ENCODE data around the gene ZNF121. TPM values are rescaled to one million over a fixed set of nuclear protein-coding genes. Genes with fewer than 3 reads are reported as not detected.
A peak's percentile ranks its signal among the peaks of the same experiment; 100 is the strongest.

ZNF121 gene
- total and polyA plus RNA-seq, 4 donors = 1.7 to 23.5 (median 11.7) TPM

- H3K36me3 ChIP-seq (ENCODE audit: control insufficient read depth in 4 of 4, insufficient read depth in 3 of 4, low read depth in 1 of 4, low read length in 3 of 4) = peaks cover 11 to 26% (median 18%) of the 10 kb centered on the region in 4 donors
- TF ChIP-seq TAF1 (conservative IDR thresholded peaks at IDR 0.05) (no peak), FOXA2 (IDR thresholded peaks at IDR 0.05) (no peak), EGR1 (IDR thresholded peaks at IDR 0.05; ENCODE audit: low read depth in 2 of 2) (no peak), FOXA1 (IDR thresholded peaks at IDR 0.05) (no peak), RXRA (IDR thresholded peaks at IDR 0.05) (peak in 1 of 2 donors; percentile 18), HNF4G (IDR thresholded peaks at IDR 0.05) (no peak), GABPA (IDR thresholded peaks at IDR 0.05 in 1 of 2, conservative IDR thresholded peaks at IDR 0.05 in 1 of 2) (peak in 1 of 2 donors; percentile 56), JUND (IDR thresholded peaks at IDR 0.05) (peak in 1 of 2 donors; percentile 14), HNF4A (conservative IDR thresholded peaks at IDR 0.05) (no peak), YY1 (IDR thresholded peaks at IDR 0.05) (peak; percentile 46)
- TF ChIP-seq, protein P1, sequence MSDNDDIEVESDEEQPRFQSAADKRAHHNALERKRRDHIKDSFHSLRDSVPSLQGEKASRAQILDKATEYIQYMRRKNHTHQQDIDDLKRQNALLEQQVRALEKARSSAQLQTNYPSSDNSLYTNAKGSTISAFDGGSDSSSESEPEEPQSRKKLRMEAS (IDR thresholded peaks at IDR 0.05) = peak; percentile 28
- TF ChIP-seq, protein P2, sequence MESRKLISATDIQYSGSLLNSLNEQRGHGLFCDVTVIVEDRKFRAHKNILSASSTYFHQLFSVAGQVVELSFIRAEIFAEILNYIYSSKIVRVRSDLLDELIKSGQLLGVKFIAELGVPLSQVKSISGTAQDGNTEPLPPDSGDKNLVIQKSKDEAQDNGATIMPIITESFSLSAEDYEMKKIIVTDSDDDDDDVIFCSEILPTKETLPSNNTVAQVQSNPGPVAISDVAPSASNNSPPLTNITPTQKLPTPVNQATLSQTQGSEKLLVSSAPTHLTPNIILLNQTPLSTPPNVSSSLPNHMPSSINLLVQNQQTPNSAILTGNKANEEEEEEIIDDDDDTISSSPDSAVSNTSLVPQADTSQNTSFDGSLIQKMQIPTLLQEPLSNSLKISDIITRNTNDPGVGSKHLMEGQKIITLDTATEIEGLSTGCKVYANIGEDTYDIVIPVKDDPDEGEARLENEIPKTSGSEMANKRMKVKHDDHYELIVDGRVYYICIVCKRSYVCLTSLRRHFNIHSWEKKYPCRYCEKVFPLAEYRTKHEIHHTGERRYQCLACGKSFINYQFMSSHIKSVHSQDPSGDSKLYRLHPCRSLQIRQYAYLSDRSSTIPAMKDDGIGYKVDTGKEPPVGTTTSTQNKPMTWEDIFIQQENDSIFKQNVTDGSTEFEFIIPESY (IDR thresholded peaks at IDR 0.05) = no peak
- peak within 1 kb of the TSS; percentile 52 to 89 (median 84) for H3K4me3 ChIP-seq (ENCODE audit: low read depth in 1 of 3, low read length in 3 of 3)
- WGBS = 3% methylated on average over 49 of the region's 49 CpGs
- H3K27me3 ChIP-seq (ENCODE audit: control insufficient read depth in 4 of 4, insufficient read depth in 4 of 4, low read length in 3 of 4) = no peaks in the 10 kb centered on the region
- peak within 1 kb of the TSS; percentile 59 to 89 for H3K9ac ChIP-seq (ENCODE audit: low read depth in 1 of 2, low read length in 2 of 2)
- H3K27ac ChIP-seq (ENCODE audit: low read depth in 1 of 2, low read length in 2 of 2) = peak within 1 kb of the TSS; percentile 91 to 93
- peaks cover 16 to 28% (median 23%) of the 10 kb centered on the region in 4 donors for H3K9me3 ChIP-seq (ENCODE audit: control insufficient read depth in 4 of 4, low read length in 3 of 4)
- peak; percentile 84 for DNase-seq (ENCODE audit: low spot score)
- peaks cover 0 to 3% (median 0%) of the 10 kb centered on the region in 4 donors for H3K4me1 ChIP-seq (ENCODE audit: control insufficient read depth in 4 of 4, insufficient read depth in 4 of 4, low read length in 3 of 4)
Observed at GRCh38 chr19:9538183-9539058, 45.9 kb downstream of the ZNF121 start, which contains the start of gene ZNF426. Gene ZNF426, minus strand, starts transcription at chr19:9538645. Its CDS starts 2,413 bp downstream, at chr19:9536232.

GRCh38 chr19:9535934-9536333 is 48.4 kb downstream of the ZNF121 start:
- no peaks in the 10 kb centered on the region for H3K27me3 ChIP-seq (ENCODE audit: control insufficient read depth in 4 of 4, insufficient read depth in 4 of 4, low read length in 3 of 4)
- peaks cover 0 to 3% (median 0%) of the 10 kb centered on the region in 4 donors for H3K4me1 ChIP-seq (ENCODE audit: control insufficient read depth in 4 of 4, insufficient read depth in 4 of 4, low read length in 3 of 4)
- TF ChIP-seq EGR1 (IDR thresholded peaks at IDR 0.05; ENCODE audit: low read depth in 2 of 2) = no peak
- TF ChIP-seq RAD21 (IDR thresholded peaks at IDR 0.05) = no peak
- TF ChIP-seq, protein P3, sequence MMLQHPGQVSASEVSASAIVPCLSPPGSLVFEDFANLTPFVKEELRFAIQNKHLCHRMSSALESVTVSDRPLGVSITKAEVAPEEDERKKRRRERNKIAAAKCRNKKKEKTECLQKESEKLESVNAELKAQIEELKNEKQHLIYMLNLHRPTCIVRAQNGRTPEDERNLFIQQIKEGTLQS (IDR thresholded peaks at IDR 0.05) = no peak
- no peak for TF ChIP-seq FOXA1 (IDR thresholded peaks at IDR 0.05)
- no peak for TF ChIP-seq YY1 (IDR thresholded peaks at IDR 0.05)
- TF ChIP-seq JUND (IDR thresholded peaks at IDR 0.05) = no peak
- TF ChIP-seq, protein P4, sequence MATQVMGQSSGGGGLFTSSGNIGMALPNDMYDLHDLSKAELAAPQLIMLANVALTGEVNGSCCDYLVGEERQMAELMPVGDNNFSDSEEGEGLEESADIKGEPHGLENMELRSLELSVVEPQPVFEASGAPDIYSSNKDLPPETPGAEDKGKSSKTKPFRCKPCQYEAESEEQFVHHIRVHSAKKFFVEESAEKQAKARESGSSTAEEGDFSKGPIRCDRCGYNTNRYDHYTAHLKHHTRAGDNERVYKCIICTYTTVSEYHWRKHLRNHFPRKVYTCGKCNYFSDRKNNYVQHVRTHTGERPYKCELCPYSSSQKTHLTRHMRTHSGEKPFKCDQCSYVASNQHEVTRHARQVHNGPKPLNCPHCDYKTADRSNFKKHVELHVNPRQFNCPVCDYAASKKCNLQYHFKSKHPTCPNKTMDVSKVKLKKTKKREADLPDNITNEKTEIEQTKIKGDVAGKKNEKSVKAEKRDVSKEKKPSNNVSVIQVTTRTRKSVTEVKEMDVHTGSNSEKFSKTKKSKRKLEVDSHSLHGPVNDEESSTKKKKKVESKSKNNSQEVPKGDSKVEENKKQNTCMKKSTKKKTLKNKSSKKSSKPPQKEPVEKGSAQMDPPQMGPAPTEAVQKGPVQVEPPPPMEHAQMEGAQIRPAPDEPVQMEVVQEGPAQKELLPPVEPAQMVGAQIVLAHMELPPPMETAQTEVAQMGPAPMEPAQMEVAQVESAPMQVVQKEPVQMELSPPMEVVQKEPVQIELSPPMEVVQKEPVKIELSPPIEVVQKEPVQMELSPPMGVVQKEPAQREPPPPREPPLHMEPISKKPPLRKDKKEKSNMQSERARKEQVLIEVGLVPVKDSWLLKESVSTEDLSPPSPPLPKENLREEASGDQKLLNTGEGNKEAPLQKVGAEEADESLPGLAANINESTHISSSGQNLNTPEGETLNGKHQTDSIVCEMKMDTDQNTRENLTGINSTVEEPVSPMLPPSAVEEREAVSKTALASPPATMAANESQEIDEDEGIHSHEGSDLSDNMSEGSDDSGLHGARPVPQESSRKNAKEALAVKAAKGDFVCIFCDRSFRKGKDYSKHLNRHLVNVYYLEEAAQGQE (IDR thresholded peaks at IDR 0.05) = no peak
- TF ChIP-seq, protein P5, sequence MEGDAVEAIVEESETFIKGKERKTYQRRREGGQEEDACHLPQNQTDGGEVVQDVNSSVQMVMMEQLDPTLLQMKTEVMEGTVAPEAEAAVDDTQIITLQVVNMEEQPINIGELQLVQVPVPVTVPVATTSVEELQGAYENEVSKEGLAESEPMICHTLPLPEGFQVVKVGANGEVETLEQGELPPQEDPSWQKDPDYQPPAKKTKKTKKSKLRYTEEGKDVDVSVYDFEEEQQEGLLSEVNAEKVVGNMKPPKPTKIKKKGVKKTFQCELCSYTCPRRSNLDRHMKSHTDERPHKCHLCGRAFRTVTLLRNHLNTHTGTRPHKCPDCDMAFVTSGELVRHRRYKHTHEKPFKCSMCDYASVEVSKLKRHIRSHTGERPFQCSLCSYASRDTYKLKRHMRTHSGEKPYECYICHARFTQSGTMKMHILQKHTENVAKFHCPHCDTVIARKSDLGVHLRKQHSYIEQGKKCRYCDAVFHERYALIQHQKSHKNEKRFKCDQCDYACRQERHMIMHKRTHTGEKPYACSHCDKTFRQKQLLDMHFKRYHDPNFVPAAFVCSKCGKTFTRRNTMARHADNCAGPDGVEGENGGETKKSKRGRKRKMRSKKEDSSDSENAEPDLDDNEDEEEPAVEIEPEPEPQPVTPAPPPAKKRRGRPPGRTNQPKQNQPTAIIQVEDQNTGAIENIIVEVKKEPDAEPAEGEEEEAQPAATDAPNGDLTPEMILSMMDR (IDR thresholded peaks at IDR 0.05; ENCODE audit: low read depth, low read length, missing input control) = no peak
- no peak for TF ChIP-seq FOXA2 (IDR thresholded peaks at IDR 0.05)
- no peak for TF ChIP-seq NR2F2 (IDR thresholded peaks at IDR 0.05)
- TF ChIP-seq GABPA (IDR thresholded peaks at IDR 0.05 in 1 of 2, conservative IDR thresholded peaks at IDR 0.05 in 1 of 2) = no peak
- H3K27ac ChIP-seq (ENCODE audit: low read depth in 1 of 2, low read length in 2 of 2) = no peak overlapping the region
- WGBS = 96% methylated on average over 4 of the region's 4 CpGs
- no peak overlapping the region for H3K9ac ChIP-seq (ENCODE audit: low read depth in 1 of 2, low read length in 2 of 2)
- peak overlapping the region in 2 of 3 donors; percentile 8 to 42 for H3K4me3 ChIP-seq (ENCODE audit: low read depth in 1 of 3, low read length in 3 of 3)
- H3K36me3 ChIP-seq (ENCODE audit: control insufficient read depth in 4 of 4, insufficient read depth in 3 of 4, low read depth in 1 of 4, low read length in 3 of 4) = peaks cover 23 to 48% (median 36%) of the 10 kb centered on the region in 4 donors
- peaks cover 30 to 46% (median 36%) of the 10 kb centered on the region in 4 donors for H3K9me3 ChIP-seq (ENCODE audit: control insufficient read depth in 4 of 4, low read length in 3 of 4)
- no peak for DNase-seq (ENCODE audit: low spot score)
